GM19395 (cell line): ENCODE data around the gene MRNIP.

Source experiments
- ATAC-seq: cut with Tn5 transposase; IDR thresholded peaks from one replicate; pipeline ENCODE4 v1.9.1; 2021; ENCODE audit warnings: mild to moderate bottlenecking, moderate library complexity; ENCODE audit not compliant: unreplicated experiment

The MRNIP gene

DNA sequence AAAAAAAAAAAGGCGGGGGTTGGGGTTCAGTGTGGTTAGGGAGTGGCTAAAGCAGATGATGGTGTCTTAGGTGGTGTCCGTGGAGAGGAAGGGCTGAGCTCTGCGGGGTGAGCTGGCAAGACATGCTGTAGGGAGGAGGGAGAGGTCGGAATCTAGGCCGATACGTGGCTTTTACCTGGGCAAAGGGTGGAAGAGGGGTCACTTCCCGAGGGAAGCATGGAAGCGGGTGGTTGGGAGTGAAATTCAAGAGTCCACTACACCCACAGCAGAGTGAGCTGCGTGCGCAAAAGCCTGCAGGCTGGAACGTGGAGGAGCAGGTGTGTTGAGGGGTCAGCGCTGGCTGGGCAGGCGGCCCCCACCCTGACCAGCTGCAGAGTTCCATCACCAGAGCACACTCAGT is 31.3 kb upstream of the MRNIP start:
- ATAC-seq, result no peak

DNA sequence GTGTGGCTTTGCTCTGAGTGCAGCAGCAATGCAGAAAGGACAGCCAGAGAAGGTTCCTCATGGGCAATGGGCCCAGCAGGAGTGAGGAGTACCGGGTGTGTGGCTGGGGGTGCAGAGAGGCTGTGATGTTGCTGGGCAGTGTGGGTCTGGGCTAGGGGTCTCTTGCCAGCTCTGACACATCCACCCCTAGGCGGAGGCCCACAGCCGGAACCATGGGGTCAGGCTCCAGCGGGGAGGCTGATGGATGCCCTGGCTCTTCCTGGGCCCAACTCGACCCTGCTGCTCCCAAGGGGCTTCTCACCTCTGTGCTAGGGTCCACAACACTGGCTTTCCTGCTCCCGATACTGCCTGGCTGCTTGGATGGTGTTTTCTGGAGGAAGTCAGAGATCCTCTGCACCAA is 29.2 kb upstream of the MRNIP start:
- no peak for ATAC-seq

DNA sequence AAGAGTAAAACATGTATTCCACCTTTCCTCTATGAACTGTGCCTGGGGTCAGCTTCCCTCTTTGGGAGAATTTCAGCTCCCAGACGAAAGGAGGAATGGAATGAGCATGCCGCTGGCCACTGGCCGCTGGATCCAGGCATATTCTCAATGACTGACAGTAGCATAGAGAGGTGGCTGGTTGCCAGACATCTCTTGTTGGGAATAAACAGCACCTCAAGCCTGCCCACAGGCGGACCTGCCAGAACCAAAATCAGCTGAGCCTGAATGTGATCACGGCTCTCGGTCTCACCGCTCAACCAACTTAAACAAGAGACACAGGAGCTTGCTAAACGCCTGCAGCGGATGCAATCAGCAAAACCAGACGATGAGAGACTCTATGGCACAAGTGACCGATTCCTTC is 28.5 kb upstream of the MRNIP start:
- ATAC-seq, result no peak

DNA sequence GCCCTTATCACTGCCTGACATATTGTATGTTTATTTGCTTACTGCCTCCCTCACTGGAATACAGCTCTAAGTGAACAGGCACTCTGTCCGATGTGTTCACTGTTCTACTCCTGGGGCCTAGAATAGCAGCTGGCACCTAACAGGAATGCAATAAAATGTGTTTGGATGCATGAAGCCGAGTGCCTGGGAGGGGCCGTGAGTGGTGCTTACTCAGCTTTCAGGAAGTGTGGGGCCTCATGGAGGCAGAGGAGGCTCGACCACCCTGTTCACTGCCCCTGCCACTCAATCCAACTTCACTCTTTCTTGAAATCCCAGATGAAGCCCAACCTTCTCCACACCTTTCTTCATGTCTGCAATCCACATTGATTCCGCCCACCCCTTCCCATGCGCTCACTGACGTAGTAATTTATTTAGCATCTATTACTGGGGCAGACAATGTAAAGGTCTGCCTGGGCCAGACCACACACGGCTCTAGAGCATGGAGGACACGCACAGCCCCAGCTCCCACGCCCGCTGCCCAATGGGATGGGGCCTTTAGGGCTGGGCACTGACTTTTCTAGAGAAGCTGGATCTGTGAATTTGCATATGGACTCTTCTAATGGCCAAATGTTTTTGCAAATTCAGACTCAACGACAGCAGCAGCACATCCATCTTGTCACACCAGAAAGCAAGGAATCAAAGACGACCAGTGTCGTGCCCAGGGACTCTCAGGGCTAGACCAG is 27.7 kb upstream of the MRNIP start:
- no peak for ATAC-seq

DNA sequence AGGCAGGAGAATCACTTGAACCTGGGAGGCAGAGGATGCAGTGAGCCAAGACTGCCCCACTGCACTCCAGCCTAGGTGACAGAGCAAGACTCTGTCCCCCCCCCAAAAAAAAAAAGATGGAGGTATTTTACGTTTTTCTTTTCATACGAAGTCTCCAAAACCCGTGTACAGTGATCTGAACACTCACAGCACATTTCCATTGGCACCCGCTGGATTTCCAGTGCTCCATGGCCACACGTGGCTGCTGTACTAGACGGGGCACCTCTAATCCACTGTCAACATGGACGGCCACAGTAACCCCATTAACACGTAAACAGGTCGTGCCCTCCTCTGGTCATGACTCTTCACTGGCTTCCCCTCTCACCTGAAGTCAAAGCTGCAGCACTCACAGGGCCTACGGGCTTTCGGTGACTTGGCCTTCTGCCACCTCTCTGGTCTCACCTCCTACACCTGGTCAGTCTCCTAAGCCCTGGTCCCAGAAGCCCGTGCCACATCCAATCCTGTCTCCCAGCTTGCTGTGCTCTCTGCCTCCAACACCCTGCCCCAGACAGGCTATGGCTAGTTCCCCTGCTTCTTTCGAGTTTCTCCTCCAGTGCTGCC is 27.0 kb upstream of the MRNIP start:
- ATAC-seq, result no peak

DNA sequence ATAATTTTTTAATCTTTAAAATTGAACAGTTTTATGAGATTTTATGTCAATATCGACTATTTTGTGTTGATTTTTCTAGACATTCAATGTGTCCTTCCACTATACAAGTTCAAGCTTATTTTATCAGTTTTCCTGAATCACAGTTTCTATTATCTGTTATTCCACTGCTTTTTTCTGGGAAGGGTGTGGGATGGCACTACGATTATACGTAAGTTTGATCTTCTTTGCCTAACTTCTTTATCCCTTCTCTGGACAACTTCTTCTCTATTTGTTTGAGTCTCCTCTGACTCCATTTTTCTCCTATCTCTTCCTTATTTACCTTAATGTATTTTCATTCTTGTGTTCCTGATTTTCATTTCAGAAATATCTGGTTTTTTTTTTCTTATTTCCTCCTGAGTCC is 24.5 kb upstream of the MRNIP start:
- no peak for ATAC-seq

DNA sequence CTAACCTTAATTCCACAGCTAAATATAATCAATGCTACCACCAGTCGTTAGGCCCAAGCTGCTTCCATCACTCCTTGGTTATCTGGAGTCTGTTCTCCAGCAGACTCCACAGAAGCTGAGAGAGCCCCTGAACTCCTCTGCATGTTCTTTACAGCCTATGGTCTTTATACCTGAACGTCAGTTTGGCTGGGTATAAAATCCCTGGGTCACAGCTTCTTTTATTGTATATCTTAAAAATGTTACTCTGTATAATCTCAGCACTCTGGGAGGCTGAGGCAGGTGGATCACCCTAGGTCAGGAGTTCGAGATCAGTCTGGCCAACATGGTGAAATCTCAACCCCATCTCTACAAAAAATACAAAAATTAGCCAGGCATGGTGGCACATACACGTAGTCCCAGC is 23.7 kb upstream of the MRNIP start:
- no peak for ATAC-seq

DNA sequence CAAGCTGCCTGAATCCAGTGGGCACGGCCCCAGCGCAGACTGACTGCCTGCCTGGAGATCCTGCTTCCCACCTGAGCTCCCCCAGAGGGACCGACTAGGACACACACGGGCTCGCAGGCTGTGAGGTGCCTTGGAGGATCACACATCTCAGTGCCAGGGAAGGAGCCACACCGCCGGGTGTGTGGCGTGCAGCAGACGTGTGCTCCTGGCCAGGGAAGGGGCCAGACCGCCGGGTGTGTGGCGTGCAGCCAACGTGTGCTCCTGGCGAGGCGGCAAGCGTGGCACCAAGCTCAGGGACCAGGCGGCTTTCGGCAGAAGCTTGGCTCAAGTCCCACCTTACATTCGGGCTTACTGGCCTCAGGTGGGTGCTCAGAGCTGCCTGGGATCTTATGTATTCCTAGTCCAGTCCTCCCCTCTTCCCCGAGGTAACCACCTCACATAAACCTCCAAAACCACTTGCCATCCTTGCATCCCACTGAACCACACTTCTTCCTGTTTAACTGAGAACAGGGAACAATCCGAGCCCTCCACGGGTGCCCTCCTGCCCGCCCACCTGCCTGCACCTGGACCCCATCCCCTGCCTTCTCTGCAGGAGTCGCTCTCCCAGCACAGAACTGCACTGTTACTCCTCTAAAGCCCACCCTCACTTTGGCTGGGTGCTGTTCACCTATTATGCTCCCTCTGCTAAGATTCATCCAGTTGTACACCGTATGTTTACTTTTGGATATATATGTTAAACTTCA is 22.4 kb upstream of the MRNIP start:
- no peak for ATAC-seq

DNA sequence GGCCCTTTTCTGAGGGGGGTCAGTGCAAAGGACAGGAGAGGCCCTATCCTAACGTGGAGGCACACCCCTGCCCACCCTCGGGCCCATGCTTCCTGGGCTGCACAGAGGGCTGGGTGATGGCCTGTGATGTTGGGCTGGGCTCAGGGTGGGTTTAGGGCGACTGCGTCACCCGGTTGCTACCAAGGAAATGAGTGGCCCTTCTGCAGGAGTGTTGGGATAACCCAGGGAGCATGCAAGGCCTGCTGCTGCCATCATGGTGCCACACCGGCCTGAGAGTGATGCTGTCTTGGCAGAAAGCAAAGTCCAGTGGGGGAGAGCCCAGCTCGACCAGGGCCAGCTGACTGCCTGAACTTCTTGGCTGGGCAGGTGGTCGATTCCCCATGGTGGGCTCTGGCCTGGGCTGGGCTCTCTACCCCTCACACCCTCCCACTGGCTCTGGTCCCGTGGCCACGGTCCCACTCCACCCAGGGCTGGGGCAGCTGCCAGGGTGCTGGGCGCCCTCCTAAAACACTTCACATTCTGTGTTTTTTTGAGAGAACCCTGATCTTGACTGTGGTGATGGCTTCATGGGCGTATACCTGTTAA is 21.5 kb upstream of the MRNIP start:
- ATAC-seq, result no peak

DNA sequence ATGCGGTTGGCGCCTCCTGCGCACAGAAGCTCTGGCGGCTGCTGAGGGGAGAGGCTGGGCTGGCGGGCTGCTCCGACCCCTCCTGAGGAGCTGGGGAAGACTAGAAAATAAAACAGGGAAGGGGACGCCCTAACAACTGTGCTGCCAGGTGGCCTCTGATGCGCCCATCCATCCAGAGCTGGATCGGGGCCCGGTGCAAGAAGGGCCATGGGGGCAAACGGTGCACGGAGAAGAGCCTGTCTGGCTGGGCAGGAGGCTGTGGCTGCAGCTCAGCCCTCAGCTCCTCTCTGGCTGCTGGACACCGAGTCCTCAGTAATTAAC is 21.0 kb upstream of the MRNIP start:
- no peak for ATAC-seq

DNA sequence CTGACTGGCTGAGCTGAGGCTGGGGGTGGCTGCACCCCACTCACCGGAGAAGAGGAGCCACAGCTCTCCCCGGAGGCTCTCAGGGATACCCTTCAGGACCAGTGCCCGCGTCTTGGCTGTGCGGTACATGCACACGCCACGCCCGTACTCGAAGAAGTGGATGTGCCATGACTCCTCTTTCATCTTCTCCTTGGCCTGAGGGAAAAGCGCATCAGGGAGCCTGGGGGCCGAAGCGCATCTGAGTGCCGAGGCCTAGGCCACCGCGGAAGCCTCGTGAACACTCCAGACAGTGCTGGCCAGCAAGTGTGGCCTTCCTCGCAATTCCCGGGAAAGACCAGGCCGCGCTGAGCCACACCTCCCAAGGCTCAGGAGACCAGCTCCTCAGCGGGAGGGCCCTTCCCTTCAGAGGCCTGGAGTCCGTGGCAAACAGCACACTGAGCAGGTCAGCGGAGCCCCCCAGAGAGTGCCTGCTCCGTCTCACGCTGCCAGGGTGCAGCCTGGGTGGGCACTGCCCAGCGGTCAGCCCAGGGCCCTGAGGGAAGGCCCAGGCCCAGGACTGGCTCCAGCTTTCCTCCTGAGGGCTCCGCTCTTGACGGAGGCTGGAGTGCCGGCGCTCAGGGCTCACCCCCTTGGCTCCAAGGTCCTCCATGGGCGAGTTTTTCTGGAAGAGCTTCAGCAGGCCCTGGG is 20.5 kb upstream of the MRNIP start:
- ATAC-seq, result no peak

DNA sequence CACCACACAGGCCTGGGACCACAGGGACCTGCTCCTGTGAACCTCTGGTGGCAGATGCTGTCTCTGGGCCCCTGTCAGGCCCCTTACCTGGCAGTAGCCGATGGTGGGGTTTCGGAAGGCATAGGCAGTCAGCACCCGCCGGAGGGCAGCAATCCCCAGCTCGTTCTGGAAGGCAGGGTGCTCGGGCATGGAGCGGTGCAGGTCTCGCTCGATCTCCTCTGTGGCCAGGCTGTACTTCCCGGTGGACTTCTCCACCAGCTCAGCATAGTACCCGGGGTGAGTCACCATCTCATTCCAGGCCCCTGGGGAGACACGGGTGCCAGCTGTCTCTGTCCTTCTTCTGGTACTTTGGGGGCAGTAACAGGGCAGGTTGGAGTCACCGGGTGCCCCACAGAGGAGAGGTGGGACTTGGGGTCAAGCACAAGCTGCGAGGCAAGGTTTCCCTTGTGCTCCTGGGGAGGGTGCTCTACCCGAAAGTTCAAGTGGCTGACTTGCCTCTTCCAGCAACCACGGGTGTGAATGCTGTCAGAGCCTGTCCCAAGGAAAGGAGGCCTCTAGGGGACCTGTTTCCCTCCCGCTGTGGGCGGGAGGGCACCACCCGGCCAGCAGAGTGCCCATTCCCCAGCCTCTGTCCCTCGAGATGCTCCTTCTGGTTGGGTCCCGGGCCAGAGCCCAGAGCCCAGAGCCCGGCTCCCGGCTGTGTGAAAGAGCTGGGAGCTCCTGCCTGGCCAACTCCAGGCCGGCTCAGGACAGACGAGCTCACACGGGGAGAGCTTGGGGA is 19.8 kb upstream of the MRNIP start:
- no peak for ATAC-seq

DNA sequence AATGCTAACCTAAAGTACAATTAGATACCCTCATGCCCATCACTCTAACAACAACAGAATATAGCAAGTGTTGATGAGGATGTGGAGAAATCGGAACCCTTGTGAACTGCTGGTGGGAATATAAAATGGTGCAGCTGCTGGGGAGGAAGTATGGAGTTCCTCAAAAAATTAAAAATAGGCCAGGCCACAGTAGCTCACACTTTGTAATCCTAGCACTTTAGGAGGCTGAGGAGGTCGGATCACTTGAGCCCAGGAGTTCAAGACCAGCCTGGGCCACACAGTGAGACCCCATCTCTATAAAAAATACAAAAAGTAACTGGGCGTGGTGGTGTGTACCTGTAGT is 18.0 kb upstream of the MRNIP start:
- ATAC-seq, result no peak

DNA sequence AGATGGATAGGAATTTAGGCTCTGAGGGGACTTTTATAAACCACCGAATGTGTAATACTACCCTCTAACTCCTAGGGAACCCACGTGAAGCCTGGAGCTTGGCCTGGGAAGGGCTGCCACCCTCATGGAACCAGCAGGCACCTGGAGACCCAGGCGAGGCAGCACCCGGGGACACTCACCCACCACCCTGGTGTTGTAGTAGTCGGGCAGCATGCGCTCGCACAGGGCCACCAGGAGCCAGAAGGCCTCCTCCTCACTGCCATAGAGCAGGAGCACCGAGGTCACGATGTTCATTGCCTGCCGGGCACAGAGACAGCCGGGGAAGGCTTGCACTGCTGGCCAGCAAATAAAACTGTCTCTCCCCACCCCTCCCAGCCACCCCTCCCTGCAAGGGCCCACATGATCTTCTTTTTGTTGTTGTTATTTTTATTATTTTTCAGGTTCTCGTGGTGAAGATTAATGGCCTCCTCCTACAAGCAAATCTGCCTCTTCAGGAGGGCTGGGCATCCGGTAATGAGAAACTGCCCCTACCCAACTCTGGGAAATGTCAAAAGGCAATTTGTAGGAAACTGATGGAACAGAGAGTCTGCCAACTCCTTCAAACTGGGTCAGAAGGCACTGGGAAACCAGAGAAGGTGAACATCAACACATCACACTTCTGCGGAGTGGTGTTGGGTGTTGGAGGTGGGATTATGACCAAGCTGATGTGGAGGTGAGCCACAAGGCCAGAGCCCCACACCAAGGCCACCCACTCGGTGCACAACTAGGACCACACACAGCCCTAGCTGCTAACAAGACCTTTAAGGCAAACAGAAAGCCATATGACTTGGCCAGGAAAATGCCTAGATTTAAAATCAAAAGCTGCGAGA is 17.4 kb upstream of the MRNIP start:
- no peak for ATAC-seq

DNA sequence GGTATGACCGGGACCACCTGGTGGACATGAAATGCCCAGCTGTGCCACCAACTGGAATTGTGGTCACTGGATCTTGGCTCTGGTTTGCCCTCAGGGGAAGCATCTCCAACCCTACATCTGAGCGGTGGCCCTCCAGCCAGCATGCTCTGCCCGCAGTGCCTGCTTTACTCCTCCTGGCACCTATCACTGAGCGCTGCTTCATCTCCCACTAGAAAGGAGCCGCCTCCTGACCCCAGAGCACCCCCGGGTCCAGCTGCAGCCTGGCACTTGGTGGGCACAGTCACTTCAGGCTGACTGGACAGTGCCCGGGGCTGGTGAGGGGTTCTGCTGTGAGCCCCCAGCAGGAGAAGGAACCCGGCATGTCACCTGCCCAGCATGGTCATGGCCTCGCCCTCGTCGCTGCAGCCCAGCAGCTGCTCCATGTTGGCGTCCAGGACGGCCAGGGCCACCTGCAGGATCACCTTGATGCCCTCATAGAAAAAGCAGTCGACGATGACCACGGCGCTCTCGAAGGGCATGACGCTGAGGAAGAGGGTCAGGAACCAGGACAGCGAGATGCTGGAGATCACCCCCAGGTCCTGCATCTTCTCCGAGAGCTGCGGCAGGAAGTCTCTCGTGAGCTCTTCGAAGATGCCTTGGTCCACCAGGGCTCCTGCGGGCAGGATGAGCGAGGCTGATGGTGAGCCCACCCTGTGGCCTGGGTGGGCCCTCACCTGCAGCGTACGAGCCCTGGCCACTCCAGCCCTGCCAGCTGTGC is 16.1 kb upstream of the MRNIP start:
- no peak for ATAC-seq

DNA sequence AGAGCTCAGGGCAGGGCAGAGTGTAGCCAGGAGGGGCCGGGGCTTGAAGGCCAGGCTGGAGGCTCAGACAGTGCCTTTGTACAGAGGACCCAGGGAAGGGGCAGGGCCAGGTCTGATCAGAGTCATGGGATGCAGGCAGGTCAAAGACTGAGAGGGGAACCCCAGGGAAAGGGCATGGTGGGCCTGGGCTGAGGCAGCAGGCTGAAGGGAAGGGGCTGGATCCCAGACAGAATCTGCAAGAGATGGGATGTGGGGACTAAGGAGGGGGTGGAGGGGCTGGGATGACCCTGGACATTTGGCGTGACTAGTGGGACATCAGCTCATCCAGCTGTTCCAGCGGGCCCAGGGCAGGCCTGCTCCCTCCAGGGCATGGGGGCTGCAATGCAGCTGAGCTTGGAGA is 15.5 kb upstream of the MRNIP start:
- ATAC-seq, result no peak

DNA sequence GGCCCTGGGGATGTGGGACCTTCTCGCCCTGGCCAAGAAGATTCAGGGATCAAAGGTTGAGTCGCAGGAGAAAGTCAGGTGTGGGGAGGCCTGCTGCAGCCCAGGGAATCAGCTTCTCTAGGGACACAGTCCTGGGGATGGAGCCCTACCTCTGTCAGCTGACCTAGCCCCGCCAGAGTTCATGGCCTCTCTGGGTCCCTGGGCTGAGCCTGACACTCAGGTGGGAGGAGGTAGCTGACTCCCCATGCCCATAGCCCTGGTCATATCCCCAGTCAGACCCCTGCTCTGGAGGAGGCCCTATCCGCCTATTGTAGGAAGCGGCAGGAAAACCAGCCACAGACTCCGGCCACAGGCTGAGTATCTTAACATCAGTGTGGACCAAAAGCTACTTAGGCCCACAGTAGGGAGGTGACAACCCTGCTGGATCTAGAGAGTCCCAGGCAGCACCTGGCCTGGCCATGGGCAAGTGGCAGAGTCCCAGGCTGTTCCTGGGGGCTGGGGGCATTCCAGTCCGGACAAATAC is 15.0 kb upstream of the MRNIP start:
- no peak for ATAC-seq

DNA sequence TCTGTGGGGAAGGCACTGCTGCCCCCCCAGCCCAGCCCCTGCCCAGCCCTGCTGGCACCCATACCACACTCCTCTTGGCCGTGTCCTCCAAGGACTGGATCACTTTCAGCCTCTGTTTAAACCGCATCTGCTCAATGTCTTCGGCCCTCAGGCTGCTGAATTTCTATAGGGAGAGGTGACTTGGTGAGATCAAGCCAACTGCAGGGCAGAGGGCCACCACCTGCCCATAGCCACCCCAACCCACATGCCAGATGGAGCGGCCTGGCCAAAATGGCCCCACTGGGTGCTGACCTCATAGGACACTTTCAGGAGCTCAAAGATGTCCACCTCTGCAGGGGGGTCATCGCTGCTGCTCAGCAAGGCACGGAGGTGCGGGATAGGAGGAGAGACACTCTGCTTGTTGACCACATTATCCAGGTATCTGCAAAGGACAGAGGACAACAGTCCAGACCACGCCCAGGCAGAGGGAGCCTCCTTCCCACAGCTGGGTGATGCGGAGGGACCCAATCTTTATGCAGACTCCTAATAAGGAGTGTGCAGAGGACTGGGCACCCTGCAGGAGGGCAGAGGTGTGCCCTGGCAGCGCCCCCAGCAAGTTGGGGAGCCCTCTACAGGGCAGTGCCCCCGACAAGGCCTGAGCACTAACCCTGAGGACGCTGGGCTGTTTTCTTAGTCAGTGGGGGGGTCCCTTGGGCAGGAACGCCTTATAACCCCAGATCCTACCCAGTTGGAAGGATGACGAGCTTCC is 14.4 kb upstream of the MRNIP start:
- no peak for ATAC-seq
